DOHH2 (cell line): Measurements from ENCODE around the gene BHLHE23.

Experiments
- H3F3A ChIP-seq: fragments of 200-600 bp; sonication (generic), shearing (Covaris generic); 2 replicates; pipeline ENCODE4 v1.6.0; 2016; ENCODE audit warnings: antibody characterized with exemption, mild to moderate bottlenecking; ENCODE audit not compliant: control insufficient read depth, insufficient read depth
- H3K27ac ChIP-seq: fragments of 200-600 bp; sonication (generic); 2 replicates; pipeline ENCODE4 v1.5.1; 2014; ENCODE audit warnings: low read depth, mild to moderate bottlenecking, low read length, moderate library complexity
- H3K27me3 ChIP-seq: fragments of 200-600 bp; sonication (generic); 2 replicates; pipeline ENCODE4 v1.6.1; 2014; ENCODE audit warnings: mild to moderate bottlenecking, low read length, mixed read lengths; ENCODE audit not compliant: control insufficient read depth
- H3K36me3 ChIP-seq: fragments of 200-600 bp; sonication (generic); 2 replicates; pipeline ENCODE4 v1.6.1; 2014; ENCODE audit warnings: mild to moderate bottlenecking, low read length, moderate library complexity, mixed read lengths; ENCODE audit not compliant: control insufficient read depth
- H3K4me1 ChIP-seq: fragments of 200-600 bp; sonication (generic); 2 replicates; pipeline ENCODE4 v1.6.1; 2014; ENCODE audit warnings: mild to moderate bottlenecking, low read length, mixed read lengths; ENCODE audit not compliant: control insufficient read depth
- H3K4me2 ChIP-seq: fragments of 200-600 bp; sonication (generic); 2 replicates; pipeline ENCODE4 v1.6.0; 2014; ENCODE audit warnings: mild to moderate bottlenecking, low read length, moderate library complexity
- H3K4me3 ChIP-seq: fragments of 200-600 bp; sonication (generic); 2 replicates; pipeline ENCODE4 v1.5.1; 2014; ENCODE audit warnings: mild to moderate bottlenecking, low read length, mixed read lengths
- H3K79me2 ChIP-seq: fragments of 200-600 bp; sonication (generic); 2 replicates; pipeline ENCODE4 v1.6.1; 2014; ENCODE audit warnings: mild to moderate bottlenecking, low read length, mixed read lengths; ENCODE audit not compliant: control insufficient read depth
- H3K9me2 ChIP-seq: fragments of 200-600 bp; sonication (generic); replicated peaks from 2 replicates; pipeline ENCODE4 v1.6.1; 2014; ENCODE audit warnings: mild to moderate bottlenecking, low read length, mixed read lengths; ENCODE audit not compliant: control insufficient read depth
- H3K9me3 ChIP-seq: fragments of 200-600 bp; sonication (generic); 2 replicates; pipeline ENCODE4 v1.6.1; 2014; ENCODE audit warnings: antibody characterized with exemption, low read length, mixed read lengths; ENCODE audit not compliant: control insufficient read depth, insufficient read depth
- H4K20me1 ChIP-seq: fragments of 200-600 bp; sonication (generic); 2 replicates; pipeline ENCODE4 v1.6.0; 2014; ENCODE audit warnings: low read depth, mild to moderate bottlenecking, antibody characterized with exemption, low read length, moderate library complexity; ENCODE audit not compliant: control insufficient read depth, insufficient read depth
- CTCF ChIP-seq: fragments of 200-600 bp; sonication (generic); IDR thresholded peaks from one replicate; pipeline ENCODE4 v1.5.1; 2014; ENCODE audit warnings: antibody characterized with exemption, mild to moderate bottlenecking, low read depth, low read length; ENCODE audit not compliant: poor library complexity, severe bottlenecking
- EZH2phosphoT487 ChIP-seq: fragments of 200-600 bp; sonication (generic); IDR thresholded peaks from 2 replicates; pipeline ENCODE4 v1.6.1; 2017; ENCODE audit warnings: borderline replicate concordance, mild to moderate bottlenecking, antibody characterized with exemption, low read length, moderate library complexity, mixed read lengths

Gene BHLHE23

GRCh38 chr20:63045401-63045800 lies 38.6 kb upstream of the BHLHE23 start:
- Histone ChIP-seq H4K20me1 (no peaks in the 10 kb centered on the region), H3K4me1 (peaks cover 16% of the 10 kb centered on the region), H3K9me3 (peaks cover 7% of the 10 kb centered on the region; the same call in 1 of the 2 replicates), H3K27ac (no peak overlapping the region), H3K4me2 (no peak overlapping the region), H3K79me2 (no peaks in the 10 kb centered on the region), H3K36me3 (no peaks in the 10 kb centered on the region), H3F3A (no peaks in the 10 kb centered on the region), H3K9me2 (no peaks in the 10 kb centered on the region), H3K4me3 (no peak overlapping the region), H3K27me3 (peaks cover 5% of the 10 kb centered on the region)
- TF ChIP-seq EZH2phosphoT487: no peak
- TF ChIP-seq CTCF: no peak

- Histone ChIP-seq H3K79me2 (no peaks in the 10 kb centered on the region), H3K36me3 (no peaks in the 10 kb centered on the region), H3K4me2 (no peak overlapping the region), H3K9me3 (peaks cover 7% of the 10 kb centered on the region; the same call in 1 of the 2 replicates), H3K9me2 (no peaks in the 10 kb centered on the region), H4K20me1 (no peaks in the 10 kb centered on the region), H3K27ac (no peak overlapping the region), H3K4me3 (no peak overlapping the region), H3K4me1 (peaks cover 16% of the 10 kb centered on the region), H3K27me3 (peaks cover 9% of the 10 kb centered on the region), H3F3A (no peaks in the 10 kb centered on the region)
- TF ChIP-seq EZH2phosphoT487 (no peak), CTCF (no peak)
Measured at GRCh38 chr20:63044605-63045004, 37.8 kb upstream of the BHLHE23 start.

GRCh38 chr20:63044204-63044600 lies 37.4 kb upstream of the BHLHE23 start:
- H3K4me3 ChIP-seq: no peak overlapping the region
- H3K79me2 ChIP-seq: no peaks in the 10 kb centered on the region
- TF ChIP-seq EZH2phosphoT487: no peak
- TF ChIP-seq CTCF: no peak
- peaks cover 7% of the 10 kb centered on the region; the same call in 1 of the 2 replicates for H3K9me3 ChIP-seq
- H3K4me2 ChIP-seq: no peak overlapping the region
- peaks cover 16% of the 10 kb centered on the region for H3K4me1 ChIP-seq
- H3K36me3 ChIP-seq: no peaks in the 10 kb centered on the region
- peaks cover 9% of the 10 kb centered on the region for H3K27me3 ChIP-seq
- H3K27ac ChIP-seq: no peak overlapping the region
- no peaks in the 10 kb centered on the region for H3F3A ChIP-seq
- no peaks in the 10 kb centered on the region for H4K20me1 ChIP-seq
- H3K9me2 ChIP-seq: no peaks in the 10 kb centered on the region
